GM19452 (cell line): ENCODE measurements around the gene PDE4A.
"Not testable (repeated sequence)": the region's sequence is repeated elsewhere in the genome, so short reads cannot be mapped to it uniquely, and the experiment has no call there.

Source experiments
- ATAC-seq: cut with Tn5 transposase; IDR thresholded peaks from one replicate; pipeline ENCODE4 v1.9.1; 2021; ENCODE audit not compliant: unreplicated experiment

Gene PDE4A

GRCh38 chr19:10461047-10461949 is 41.0 kb downstream of the PDE4A start:
- peak; percentile 90 for ATAC-seq

- not testable (repeated sequence) for ATAC-seq
Observed at GRCh38 chr19:10462042-10462441, 41.7 kb downstream of the PDE4A start.

DNA sequence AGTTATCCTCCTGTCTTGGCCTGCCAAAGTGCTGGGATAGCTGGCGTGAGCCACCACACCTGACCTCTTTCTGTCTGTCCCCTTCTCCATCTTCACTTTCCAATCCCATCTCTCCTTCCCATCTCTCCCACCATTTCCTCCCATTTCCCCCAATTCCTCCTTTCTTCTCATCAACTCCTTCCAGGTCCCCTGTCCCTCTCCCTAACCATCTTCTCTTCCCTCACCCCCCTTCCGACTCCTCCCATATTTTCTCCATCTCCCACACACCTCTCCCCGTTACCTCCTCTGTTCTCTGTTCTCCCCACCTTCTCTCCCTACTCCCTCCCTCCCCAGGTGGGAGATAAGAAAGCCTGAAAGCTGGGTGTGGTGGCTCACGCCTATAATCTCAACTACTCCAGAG is 42.2 kb downstream of the PDE4A start:
- ATAC-seq: no peak

GRCh38 chr19:10464456-10464855 is 44.1 kb downstream of the PDE4A start:
- ATAC-seq: no peak

DNA sequence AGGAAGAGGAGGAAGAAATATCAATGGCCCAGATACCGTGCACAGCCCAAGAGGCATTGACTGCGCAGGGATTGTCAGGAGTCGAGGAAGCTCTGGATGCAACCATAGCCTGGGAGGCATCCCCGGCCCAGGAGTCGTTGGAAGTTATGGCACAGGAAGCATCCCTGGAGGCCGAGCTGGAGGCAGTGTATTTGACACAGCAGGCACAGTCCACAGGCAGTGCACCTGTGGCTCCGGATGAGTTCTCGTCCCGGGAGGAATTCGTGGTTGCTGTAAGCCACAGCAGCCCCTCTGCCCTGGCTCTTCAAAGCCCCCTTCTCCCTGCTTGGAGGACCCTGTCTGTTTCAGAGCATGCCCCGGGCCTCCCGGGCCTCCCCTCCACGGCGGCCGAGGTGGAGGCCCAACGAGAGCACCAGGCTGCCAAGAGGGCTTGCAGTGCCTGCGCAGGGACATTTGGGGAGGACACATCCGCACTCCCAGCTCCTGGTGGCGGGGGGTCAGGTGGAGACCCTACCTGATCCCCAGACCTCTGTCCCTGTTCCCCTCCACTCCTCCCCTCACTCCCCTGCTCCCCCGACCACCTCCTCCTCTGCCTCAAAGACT is 46.9 kb downstream of the PDE4A start:
- no peak for ATAC-seq

DNA sequence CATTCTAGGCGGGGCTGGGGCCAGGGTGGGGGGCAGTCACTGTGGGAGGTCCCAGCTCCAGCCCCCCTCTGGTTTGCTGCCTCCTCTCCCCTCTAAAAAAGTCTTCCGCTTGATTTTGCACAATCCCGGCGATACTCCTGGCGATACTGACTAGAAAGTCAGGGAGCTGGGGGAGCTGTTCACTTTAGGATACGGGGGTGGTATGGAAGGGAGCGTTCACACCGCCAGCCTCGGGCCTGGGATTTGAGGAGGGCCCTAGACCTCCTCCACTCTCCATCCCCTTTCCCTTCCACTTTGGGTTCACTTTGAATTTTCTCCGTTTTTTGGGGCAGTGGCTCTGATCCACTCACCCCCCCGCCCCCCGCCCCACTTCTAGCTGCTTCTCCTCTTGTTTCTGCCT is 47.8 kb downstream of the PDE4A start:
- ATAC-seq: no peak

- no peak for ATAC-seq
Observed at GRCh38 chr19:10471909-10472308, 51.6 kb downstream of the PDE4A start.

GRCh38 chr19:10473192-10473591 is 52.9 kb downstream of the PDE4A start:
- ATAC-seq: no peak

- no peak for ATAC-seq
Observed at GRCh38 chr19:10474962-10475451, 54.7 kb downstream of the PDE4A start.

DNA sequence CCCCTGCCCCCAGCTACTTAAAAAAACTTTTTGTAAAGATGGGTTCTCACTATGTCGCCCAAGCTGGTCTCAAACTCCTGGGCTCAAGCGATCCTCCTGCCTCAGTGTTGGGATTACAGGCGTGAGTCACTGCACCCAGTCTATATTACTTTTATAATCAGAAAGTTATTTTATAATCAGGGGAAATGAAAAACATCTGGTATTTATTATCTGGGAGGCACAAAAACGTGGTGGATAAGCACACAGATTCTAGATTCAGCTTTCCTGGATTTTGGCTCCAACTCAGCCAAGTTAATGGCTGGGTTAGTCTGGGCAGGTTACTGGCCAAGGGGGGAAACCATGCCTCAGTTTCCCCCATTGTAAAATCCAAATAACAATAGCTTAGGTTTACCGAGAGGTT is 58.1 kb downstream of the PDE4A start:
- ATAC-seq: no peak

DNA sequence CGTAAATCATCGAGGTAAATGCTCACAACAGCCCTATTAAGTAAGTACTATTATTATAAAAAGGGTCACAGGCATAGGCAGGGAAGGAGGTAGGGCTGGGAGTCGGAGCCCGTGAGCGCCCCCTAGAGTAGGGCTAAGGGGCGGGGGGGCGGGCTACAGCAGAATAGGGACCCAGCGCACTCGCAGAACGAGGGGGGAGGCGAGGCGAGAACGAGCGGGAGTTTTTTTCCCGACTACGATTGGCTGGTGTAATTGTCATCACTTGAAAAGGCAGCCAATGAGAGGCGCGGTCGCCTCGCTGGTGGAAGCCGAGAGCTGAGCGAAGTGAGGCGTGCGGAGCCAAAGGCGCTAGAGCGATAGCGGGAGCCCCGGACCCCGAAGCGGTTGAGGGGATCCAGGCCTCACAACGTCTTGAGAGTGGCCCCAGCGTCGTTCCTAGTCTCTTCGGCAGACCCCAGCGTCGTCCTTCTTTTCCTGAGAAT is 58.6 kb downstream of the PDE4A start:
- no peak for ATAC-seq

DNA sequence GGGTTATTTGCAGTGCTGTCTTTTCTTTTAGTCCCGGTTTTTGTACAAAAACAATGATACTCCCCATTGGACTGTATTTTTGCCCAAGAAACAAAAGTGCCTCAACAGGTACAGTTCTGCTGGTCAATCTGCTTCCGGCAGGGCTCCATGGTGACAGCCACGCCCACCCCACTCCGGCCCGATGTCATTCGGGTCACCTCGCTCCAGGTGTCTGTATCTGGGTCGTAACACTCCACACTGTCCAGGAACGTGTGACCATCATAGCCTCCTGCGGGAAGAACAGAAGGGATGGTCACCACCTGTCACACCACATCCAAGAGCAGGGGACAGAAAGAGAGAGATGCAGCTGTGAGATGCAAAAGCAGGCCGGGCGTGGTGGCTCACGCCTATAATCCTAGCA is 66.2 kb downstream of the PDE4A start:
- no peak for ATAC-seq

DNA sequence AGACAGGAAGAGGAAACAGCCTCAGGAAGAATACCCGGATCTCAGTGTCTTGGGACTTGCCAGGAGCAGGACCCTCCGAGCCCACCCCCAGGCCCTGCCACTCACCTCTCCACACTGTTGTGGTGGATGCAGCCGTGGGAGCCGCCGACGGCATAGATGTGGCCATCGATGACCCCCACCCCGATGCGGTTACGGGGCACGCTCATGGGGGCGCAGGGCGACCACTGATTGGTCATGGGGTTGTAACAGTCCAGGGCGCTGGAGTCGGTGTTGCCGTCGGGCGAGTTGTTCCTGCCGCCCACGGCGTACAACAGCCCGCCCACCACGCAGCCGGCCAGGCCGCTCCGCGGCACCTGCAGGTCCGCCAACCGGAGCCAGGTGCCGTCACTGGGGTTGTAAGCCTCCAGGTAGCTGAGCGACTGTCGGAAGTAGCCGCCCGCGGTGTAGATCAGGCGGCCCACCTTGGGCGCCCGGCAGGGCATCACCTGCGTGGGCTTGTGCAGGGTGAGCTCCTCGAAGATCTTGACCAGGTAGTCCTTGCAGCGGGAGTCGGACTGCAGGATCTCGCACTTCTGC is 71.2 kb downstream of the PDE4A start:
- ATAC-seq: no peak

GRCh38 chr19:10497371-10497770 is 77.0 kb downstream of the PDE4A start:
- ATAC-seq: no peak

GRCh38 chr19:10499550-10500246 is 79.4 kb downstream of the PDE4A start:
- no peak for ATAC-seq

DNA sequence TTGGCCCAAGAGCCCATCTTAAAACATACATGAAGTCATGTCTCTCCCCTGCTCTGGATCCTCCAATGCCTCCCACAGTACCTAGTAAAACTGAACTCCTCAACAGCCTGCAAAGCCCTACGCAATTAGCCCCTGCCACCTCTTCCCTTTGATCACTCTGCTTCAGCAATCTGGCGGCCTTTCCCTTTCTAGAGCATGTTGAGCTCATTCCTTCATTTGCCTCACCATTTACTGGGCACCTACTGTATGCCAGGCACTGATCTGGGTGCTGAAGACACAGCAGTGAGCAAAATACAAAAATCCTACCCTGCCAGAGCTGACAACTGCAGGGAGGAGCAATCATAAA is 79.9 kb downstream of the PDE4A start:
- no peak for ATAC-seq

DNA sequence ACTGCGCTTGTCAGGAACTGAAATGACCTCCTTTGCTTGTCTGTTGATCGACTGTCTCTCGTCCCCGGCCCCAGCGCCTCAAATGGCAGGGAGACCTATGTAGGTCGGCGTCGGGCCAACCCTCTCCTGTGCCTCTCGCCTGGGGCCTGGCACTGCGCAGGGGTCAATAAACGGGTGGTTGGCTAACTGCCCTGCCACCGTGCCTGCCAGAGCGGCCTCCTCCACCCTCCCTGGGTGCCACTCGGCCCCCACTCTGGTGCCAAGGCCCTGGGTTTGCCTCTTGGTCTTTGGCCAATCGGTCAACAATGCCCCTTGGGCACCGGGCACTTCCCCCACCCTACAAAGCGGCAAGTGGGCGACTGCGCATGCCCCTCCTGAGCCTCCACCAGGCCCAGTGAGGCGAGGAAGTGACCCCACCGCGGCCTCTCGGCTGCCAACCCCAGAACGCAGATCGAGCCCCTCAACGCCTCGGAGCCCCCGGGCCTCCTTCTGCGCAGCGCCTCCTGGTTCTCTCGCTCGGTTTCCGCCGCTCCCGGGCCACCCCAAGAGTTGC is 81.7 kb downstream of the PDE4A start:
- peak; percentile 43 for ATAC-seq

DNA sequence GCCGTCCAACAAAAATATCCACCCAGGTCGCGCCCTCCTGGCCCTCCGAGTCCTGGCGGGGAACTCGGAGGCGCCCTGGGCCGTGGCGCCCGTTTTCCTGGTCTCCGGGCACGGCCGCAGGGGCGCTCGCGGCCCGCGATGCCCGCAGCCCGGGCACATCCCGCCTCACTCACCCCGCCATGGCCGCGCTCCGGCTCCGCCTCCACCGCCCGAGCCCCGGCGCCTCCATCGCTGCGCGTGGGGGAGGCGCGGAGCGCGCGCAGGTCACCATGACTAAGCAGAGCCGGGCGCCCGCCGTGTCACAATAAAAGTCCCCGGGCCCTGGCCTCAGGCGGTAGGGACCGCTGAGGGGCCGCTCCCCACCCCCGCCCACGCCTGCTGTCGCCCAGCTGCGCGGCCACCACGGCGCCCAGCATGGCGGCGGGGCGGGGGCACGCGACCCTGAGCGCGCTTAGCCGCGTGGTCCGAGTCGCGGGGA is 82.2 kb downstream of the PDE4A start:
- peak; percentile 69 for ATAC-seq

DNA sequence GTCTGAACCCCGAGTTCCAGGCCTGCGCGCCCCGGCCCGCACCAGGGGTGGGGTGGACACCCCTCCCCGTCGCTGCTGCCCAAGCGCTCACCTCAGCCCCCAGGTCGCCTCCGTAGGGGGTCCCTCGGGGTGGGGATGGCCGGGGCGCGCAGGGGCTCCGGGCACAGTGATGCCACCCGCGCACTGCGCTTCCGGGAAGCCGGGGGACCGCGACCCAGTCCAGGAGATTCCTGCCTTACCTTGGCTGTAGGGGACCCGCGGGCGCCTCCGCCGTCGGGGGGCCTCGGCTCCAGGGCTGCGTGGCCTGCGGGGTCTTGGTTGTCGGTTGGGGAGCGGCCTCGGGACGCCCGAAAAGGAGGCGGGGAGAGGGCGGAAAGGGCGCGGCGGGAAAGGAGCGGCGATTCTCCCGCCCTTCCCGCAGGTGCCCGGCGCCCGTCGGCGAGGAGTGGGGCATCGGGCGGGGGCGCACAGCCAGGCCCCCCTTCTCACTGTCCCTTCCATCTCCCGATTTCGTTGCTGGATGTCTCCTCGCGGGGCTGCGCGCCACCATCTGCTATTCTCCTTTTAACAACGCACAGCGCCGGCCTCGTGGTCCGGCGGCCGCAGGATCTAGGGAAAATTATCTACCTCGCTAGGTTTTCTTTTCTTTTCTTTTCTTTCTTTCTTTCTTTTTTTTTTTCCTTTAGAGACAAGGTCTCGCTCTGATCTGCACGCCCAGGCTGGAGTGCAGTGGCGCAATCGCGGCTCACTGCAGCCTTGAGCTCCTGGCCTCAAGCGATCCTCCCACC is 82.9 kb downstream of the PDE4A start, which contains the start of gene KEAP1:
Gene KEAP1, minus strand, starts transcription at position 355 of the 788 bp plus-strand sequence. CDS start 3,323 bp downstream, outside the sequence.
- peak; percentile 3 for ATAC-seq
